HEK293T (cell line): ENCODE measurements around the gene PNMA5.

Experiments used
- FOXA1 ChIP-seq: fragments of 450-650 bp; IDR thresholded peaks from 2 replicates; pipeline ENCODE4 v1.6.1; 2016; ENCODE audit warnings: mild to moderate bottlenecking
- HDGF ChIP-seq: fragments of 450-650 bp; IDR thresholded peaks from 2 replicates; pipeline ENCODE4 v1.6.1; 2017; ENCODE audit warnings: antibody characterized with exemption, borderline replicate concordance
- LEF1 ChIP-seq: fragments of 450-650 bp; IDR thresholded peaks from 2 replicates; pipeline ENCODE4 v1.6.1; 2017; ENCODE audit warnings: mild to moderate bottlenecking, borderline replicate concordance
- NFRKB ChIP-seq: fragments of 450-650 bp; IDR thresholded peaks from 2 replicates; pipeline ENCODE4 v1.6.1; 2016; ENCODE audit warnings: mild to moderate bottlenecking, moderate library complexity
- PKNOX1 ChIP-seq: fragments of 450-650 bp; IDR thresholded peaks from 2 replicates; pipeline ENCODE4 v1.6.1; 2016
- SP1 ChIP-seq: fragments of 450-650 bp; IDR thresholded peaks from 2 replicates; pipeline ENCODE4 v1.6.1; 2017
- SUZ12 ChIP-seq: fragments of 450-650 bp; IDR thresholded peaks from 2 replicates; pipeline ENCODE4 v1.6.1; 2016; ENCODE audit warnings: mild to moderate bottlenecking
- TARDBP ChIP-seq: fragments of 450-650 bp; IDR thresholded peaks from 2 replicates; pipeline ENCODE4 v1.6.1; 2016
- ZNF384 ChIP-seq: fragments of 450-650 bp; IDR thresholded peaks from 2 replicates; pipeline ENCODE4 v1.6.1; 2016

DNA sequence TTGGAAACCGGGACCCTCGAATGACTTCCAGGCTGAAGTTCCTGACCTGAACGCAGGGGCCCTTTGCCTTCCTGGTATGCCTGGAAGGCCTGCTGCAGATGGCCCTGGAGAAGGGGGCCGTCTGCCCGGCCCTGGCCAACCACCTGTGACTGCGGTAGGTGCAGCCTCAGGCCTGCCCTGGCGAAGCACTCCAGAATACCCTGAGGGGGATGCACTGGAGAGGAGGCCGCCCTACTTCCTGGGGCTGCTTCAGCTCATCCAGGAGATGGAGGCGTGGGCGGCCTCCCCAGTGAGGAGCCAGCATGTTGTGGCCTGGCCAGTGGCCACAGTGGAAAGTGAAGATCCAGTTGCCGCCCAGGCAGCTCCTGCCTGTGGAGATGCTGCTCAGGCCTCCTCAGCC, 36.0 kb upstream of the PNMA5 start:
- TF ChIP-seq NFRKB (no peak), SP1 (no peak), TARDBP (no peak), ZNF384 (no peak), HDGF (no peak), SUZ12 (no peak), LEF1 (no peak), FOXA1 (no peak), PKNOX1 (no peak)
